ENCODE data around the gene RALGAPA2. TPM values are rescaled to one million over a fixed set of nuclear protein-coding genes. Genes with fewer than 3 reads are reported as not detected.

Gene RALGAPA2
- total and polyA plus RNA-seq, 2 experiments from 2014 or later = 13.1 to 43.4 TPM

DNA sequence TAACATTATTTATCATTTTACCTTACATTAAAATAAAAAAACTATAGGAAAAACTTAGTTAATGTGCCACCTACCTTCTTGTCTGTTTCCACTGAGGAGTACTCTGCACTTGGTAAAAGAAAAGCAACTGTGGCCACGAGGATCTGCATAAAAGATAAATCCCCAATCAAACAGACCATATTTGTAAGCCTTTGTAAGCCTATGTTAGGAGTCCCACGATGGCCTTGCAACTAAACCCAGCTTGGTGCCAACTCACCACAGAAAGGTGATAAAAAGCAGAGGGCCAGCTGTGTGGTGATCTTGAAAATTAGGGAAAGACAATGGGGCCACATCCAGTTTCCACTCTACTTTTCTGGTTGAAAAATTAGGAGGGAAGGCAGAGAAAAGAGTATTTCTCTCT is 187.7 kb downstream of the RALGAPA2 start:
- ATAC-seq = no peak
- no peaks in the 10 kb centered on the region for H3K27me3 ChIP-seq (ENCODE audit: insufficient read depth)
- H3K4me3 Mint-ChIP-seq = no peak overlapping the region

More for the DNA sequence above, 187.7 kb downstream of the RALGAPA2 start:
- Histone ChIP-seq H3K4me3 (no peak overlapping the region), H3K9me2 (ENCODE audit: insufficient read depth) (no peaks in the 10 kb centered on the region), H4K20me1 (replicated peaks; ENCODE audit: insufficient read depth) (no peaks in the 10 kb centered on the region), H3K79me2 (replicated peaks; ENCODE audit: insufficient read depth) (no peaks in the 10 kb centered on the region), H2AFZ (no peak overlapping the region), H3K36me3 (ENCODE audit: insufficient read depth) (0 out of 2 replicates have a peak, but pooled peaks cover 5% of the 10 kb centered on the region), H3K4me1 (ENCODE audit: insufficient read depth) (no peaks in the 10 kb centered on the region), H3K27ac (ENCODE audit: low read depth) (no peak overlapping the region), H3K4me2 (no peak overlapping the region), H3F3A (replicated peaks; ENCODE audit: low read depth) (no peaks in the 10 kb centered on the region)
- Mint-ChIP-seq H3K27ac (no peak overlapping the region), H3K36me3 (ENCODE audit: low read depth) (no peaks in the 10 kb centered on the region; the same call in 1 of the 3 replicates), H3K4me1 (no peaks in the 10 kb centered on the region; the same call in 2 of the 3 replicates), H3K9me3 (no peaks in the 10 kb centered on the region), H3K27me3 (ENCODE audit: insufficient read depth, low read depth, poor library complexity) (no peaks in the 10 kb centered on the region)
- DNase-seq (ENCODE audit: low spot score) = no peak
- TF ChIP-seq CREB1 (CRISPR knock-in tag; IDR thresholded peaks at IDR 0.05; ENCODE audit: low read depth) = no peak
- TF ChIP-seq, protein P1, sequence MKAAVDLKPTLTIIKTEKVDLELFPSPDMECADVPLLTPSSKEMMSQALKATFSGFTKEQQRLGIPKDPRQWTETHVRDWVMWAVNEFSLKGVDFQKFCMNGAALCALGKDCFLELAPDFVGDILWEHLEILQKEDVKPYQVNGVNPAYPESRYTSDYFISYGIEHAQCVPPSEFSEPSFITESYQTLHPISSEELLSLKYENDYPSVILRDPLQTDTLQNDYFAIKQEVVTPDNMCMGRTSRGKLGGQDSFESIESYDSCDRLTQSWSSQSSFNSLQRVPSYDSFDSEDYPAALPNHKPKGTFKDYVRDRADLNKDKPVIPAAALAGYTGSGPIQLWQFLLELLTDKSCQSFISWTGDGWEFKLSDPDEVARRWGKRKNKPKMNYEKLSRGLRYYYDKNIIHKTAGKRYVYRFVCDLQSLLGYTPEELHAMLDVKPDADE (IDR thresholded peaks at IDR 0.05) = no peak
- no peak for TF ChIP-seq POLR2AphosphoS5 (IDR thresholded peaks at IDR 0.05; ENCODE audit: low read depth)
- TF ChIP-seq EZH2phosphoT487 (IDR thresholded peaks at IDR 0.05; ENCODE audit: unreplicated experiment) = no peak
- no peak for TF ChIP-seq STAT1 (IDR thresholded peaks at IDR 0.05; ENCODE audit: unreplicated experiment)
- no peak for TF ChIP-seq JUNB (IDR thresholded peaks at IDR 0.05; ENCODE audit: unreplicated experiment)
- TF ChIP-seq ZNF114 (CRISPR knock-in tag; IDR thresholded peaks at IDR 0.05) = no peak
- no peak for TF ChIP-seq EZH2 (IDR thresholded peaks at IDR 0.05; ENCODE audit: low read depth, unreplicated experiment)
- TF ChIP-seq, protein P2, sequence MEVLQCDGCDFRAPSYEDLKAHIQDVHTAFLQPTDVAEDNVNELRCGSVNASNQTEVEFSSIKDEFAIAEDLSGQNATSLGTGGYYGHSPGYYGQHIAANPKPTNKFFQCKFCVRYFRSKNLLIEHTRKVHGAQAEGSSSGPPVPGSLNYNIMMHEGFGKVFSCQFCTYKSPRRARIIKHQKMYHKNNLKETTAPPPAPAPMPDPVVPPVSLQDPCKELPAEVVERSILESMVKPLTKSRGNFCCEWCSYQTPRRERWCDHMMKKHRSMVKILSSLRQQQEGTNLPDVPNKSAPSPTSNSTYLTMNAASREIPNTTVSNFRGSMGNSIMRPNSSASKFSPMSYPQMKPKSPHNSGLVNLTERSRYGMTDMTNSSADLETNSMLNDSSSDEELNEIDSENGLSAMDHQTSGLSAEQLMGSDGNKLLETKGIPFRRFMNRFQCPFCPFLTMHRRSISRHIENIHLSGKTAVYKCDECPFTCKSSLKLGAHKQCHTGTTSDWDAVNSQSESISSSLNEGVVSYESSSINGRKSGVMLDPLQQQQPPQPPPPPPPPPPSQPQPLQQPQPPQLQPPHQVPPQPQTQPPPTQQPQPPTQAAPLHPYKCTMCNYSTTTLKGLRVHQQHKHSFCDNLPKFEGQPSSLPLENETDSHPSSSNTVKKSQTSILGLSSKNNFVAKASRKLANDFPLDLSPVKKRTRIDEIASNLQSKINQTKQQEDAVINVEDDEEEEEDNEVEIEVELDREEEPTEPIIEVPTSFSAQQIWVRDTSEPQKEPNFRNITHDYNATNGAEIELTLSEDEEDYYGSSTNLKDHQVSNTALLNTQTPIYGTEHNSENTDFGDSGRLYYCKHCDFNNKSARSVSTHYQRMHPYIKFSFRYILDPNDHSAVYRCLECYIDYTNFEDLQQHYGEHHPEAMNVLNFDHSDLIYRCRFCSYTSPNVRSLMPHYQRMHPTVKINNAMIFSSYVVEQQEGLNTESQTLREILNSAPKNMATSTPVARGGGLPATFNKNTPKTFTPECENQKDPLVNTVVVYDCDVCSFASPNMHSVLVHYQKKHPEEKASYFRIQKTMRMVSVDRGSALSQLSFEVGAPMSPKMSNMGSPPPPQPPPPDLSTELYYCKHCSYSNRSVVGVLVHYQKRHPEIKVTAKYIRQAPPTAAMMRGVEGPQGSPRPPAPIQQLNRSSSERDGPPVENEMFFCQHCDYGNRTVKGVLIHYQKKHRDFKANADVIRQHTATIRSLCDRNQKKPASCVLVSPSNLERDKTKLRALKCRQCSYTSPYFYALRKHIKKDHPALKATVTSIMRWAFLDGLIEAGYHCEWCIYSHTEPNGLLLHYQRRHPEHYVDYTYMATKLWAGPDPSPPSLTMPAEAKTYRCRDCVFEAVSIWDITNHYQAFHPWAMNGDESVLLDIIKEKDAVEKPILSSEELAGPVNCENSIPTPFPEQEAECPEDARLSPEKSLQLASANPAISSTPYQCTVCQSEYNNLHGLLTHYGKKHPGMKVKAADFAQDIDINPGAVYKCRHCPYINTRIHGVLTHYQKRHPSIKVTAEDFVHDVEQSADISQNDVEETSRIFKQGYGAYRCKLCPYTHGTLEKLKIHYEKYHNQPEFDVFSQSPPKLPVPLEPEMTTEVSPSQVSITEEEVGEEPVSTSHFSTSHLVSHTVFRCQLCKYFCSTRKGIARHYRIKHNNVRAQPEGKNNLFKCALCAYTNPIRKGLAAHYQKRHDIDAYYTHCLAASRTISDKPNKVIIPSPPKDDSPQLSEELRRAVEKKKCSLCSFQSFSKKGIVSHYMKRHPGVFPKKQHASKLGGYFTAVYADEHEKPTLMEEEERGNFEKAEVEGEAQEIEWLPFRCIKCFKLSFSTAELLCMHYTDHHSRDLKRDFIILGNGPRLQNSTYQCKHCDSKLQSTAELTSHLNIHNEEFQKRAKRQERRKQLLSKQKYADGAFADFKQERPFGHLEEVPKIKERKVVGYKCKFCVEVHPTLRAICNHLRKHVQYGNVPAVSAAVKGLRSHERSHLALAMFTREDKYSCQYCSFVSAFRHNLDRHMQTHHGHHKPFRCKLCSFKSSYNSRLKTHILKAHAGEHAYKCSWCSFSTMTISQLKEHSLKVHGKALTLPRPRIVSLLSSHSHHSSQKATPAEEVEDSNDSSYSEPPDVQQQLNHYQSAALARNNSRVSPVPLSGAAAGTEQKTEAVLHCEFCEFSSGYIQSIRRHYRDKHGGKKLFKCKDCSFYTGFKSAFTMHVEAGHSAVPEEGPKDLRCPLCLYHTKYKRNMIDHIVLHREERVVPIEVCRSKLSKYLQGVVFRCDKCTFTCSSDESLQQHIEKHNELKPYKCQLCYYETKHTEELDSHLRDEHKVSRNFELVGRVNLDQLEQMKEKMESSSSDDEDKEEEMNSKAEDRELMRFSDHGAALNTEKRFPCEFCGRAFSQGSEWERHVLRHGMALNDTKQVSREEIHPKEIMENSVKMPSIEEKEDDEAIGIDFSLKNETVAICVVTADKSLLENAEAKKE (CRISPR knock-in tag; IDR thresholded peaks at IDR 0.05) = no peak
- TF ChIP-seq, protein P3, sequence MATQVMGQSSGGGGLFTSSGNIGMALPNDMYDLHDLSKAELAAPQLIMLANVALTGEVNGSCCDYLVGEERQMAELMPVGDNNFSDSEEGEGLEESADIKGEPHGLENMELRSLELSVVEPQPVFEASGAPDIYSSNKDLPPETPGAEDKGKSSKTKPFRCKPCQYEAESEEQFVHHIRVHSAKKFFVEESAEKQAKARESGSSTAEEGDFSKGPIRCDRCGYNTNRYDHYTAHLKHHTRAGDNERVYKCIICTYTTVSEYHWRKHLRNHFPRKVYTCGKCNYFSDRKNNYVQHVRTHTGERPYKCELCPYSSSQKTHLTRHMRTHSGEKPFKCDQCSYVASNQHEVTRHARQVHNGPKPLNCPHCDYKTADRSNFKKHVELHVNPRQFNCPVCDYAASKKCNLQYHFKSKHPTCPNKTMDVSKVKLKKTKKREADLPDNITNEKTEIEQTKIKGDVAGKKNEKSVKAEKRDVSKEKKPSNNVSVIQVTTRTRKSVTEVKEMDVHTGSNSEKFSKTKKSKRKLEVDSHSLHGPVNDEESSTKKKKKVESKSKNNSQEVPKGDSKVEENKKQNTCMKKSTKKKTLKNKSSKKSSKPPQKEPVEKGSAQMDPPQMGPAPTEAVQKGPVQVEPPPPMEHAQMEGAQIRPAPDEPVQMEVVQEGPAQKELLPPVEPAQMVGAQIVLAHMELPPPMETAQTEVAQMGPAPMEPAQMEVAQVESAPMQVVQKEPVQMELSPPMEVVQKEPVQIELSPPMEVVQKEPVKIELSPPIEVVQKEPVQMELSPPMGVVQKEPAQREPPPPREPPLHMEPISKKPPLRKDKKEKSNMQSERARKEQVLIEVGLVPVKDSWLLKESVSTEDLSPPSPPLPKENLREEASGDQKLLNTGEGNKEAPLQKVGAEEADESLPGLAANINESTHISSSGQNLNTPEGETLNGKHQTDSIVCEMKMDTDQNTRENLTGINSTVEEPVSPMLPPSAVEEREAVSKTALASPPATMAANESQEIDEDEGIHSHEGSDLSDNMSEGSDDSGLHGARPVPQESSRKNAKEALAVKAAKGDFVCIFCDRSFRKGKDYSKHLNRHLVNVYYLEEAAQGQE (IDR thresholded peaks at IDR 0.05; ENCODE audit: unreplicated experiment) = no peak
- no peak for TF ChIP-seq NANOG (IDR thresholded peaks at IDR 0.05; ENCODE audit: borderline replicate concordance)
- TF ChIP-seq, protein P4, sequence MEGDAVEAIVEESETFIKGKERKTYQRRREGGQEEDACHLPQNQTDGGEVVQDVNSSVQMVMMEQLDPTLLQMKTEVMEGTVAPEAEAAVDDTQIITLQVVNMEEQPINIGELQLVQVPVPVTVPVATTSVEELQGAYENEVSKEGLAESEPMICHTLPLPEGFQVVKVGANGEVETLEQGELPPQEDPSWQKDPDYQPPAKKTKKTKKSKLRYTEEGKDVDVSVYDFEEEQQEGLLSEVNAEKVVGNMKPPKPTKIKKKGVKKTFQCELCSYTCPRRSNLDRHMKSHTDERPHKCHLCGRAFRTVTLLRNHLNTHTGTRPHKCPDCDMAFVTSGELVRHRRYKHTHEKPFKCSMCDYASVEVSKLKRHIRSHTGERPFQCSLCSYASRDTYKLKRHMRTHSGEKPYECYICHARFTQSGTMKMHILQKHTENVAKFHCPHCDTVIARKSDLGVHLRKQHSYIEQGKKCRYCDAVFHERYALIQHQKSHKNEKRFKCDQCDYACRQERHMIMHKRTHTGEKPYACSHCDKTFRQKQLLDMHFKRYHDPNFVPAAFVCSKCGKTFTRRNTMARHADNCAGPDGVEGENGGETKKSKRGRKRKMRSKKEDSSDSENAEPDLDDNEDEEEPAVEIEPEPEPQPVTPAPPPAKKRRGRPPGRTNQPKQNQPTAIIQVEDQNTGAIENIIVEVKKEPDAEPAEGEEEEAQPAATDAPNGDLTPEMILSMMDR (conservative IDR thresholded peaks at IDR 0.05; ENCODE audit: low read depth in 2 of 2) = no peak
- no peak for TF ChIP-seq ZNF331 (CRISPR knock-in tag; IDR thresholded peaks at IDR 0.05; ENCODE audit: low read depth)
